PC-3 (cell line): ENCODE results near the gene KIAA1549.

Experiments used
- EZH2phosphoT487 ChIP-seq: fragments of 300-600 bp; sonication (generic); IDR thresholded peaks from 2 replicates; pipeline ENCODE4 v1.6.1; 2018; ENCODE audit warnings: mild to moderate bottlenecking, antibody characterized with exemption, low read length, borderline replicate concordance
- TF ChIP-seq, protein P1 (sequence below): fragments of 300-600 bp; sonication (generic); conservative IDR thresholded peaks from 2 replicates; pipeline ENCODE4 v1.5.1; 2017; ENCODE audit warnings: antibody characterized with exemption, low read depth, mild to moderate bottlenecking, low read length

DNA sequence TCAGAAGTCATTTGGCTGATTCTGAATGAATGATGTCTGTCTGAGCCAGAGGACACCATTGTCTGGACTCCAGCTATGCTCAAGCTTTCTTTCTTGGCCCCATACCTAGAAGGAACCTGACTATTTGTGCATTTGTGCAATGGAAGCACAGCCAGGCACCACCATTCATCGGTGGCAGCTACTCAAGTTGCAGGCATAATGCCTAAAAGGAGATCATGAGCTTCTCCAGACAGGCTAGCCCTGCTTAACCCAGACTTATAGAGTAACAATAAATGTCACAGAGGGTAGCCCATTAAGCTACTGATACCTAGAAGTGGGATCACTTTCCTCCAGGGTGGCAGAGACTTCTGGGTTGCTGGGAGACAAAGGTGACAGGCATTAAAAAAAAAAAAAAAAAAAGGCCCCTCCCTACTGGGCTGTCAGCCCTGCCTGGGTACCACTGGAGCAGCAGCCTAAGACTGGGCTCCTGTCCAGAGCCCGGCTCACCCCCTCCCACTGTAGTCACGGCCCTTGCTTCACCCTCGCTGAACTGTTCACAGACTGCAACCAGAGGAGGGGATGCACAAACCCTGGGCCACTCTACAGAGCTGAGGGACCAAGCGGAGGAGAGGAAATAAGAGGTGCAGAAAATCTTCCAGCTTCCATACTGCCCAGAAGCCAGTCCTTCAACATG, 107.8 kb downstream of the KIAA1549 start:
- TF ChIP-seq, protein P1, sequence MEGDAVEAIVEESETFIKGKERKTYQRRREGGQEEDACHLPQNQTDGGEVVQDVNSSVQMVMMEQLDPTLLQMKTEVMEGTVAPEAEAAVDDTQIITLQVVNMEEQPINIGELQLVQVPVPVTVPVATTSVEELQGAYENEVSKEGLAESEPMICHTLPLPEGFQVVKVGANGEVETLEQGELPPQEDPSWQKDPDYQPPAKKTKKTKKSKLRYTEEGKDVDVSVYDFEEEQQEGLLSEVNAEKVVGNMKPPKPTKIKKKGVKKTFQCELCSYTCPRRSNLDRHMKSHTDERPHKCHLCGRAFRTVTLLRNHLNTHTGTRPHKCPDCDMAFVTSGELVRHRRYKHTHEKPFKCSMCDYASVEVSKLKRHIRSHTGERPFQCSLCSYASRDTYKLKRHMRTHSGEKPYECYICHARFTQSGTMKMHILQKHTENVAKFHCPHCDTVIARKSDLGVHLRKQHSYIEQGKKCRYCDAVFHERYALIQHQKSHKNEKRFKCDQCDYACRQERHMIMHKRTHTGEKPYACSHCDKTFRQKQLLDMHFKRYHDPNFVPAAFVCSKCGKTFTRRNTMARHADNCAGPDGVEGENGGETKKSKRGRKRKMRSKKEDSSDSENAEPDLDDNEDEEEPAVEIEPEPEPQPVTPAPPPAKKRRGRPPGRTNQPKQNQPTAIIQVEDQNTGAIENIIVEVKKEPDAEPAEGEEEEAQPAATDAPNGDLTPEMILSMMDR: no peak
- TF ChIP-seq EZH2phosphoT487: no peak
